ENCODE results near the gene STK4.
"Not testable (repeated sequence)": the region's sequence is repeated elsewhere in the genome, so short reads cannot be mapped to it uniquely, and the experiment has no call there.

Gene STK4

DNA sequence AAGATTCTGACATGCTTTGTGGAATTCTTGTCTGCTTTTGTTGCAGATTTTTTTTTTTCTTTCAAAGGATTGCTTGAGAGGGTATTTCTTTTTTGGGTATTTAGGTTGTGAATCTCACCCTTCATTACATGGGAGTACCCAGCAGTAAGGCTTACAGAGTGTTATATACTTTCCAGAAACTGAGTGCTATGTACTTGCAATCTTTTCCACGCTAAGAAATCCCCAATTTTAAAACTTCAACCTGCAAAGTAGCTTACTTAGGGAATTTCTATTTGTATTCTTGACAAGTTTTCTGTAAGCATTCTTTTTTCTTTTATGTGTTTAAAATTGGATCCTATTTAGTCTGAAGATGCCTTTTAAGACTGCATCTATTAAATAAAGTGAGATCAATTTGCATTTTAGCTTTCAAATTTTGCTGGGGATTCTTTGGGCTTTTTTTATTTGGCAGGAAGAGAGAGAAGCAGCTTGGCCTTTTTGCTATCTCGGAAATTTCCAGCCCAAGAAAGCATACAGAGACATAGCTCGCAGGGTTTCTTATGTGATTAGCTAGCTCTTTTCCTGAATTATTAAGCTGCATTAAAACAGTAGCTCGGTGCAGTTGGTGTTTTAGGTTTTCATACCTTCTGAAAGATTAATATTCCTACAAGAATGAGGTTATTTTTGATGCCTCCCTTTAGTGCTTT, 92.0 kb downstream of the STK4 start:
- no peak for DNase-seq

DNA sequence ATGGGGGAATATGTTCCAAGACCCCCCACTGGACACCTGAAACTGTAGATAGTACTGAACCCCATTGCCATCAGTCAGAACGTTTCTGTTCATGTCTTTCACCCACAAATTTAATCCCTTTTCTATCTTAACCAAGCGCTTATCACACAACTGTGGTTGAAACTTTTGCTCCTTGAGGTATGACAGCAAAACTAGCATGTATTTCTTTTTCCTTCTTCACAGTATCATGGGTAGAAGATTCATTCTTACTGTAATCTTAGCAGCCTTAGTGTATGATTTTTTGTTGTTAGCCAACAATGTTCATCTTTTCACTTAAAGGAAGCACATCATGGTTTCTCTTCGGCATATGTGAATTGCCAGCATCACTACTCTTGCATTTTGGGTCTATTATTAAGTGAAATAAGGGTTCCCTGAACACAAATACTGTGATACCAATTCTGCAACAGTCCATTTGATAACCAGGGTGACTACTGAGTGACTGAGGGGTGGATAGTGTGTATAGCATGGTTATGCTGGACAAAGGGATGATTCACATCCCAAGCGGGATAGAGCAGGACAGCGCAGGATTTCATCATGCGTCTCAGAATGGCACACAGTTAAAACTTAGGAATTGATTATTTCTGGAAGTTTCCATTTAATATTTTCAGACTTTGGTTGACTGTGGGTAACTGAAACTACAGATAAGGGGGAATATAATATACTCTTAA, 92.9 kb downstream of the STK4 start:
- DNase-seq, result no peak

DNA sequence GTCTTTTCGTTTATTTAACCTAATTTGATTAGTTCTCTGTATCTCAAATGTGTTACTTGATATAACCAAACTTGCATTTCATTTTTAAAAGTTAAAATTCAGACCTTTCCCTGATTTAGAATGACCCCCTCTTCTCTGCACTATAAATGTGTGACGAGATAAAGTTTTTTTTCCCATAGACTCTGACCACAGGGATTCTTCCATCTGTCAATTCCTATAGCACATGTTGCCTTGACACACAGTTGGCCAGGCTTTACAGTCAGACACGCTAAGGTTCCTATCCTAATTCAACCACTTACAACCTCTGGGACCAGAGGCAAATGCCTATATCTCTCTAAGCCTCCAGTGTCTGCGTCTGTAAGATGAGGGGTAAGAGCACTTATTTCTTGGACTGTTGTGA, 94.0 kb downstream of the STK4 start:
- no peak for DNase-seq

DNA sequence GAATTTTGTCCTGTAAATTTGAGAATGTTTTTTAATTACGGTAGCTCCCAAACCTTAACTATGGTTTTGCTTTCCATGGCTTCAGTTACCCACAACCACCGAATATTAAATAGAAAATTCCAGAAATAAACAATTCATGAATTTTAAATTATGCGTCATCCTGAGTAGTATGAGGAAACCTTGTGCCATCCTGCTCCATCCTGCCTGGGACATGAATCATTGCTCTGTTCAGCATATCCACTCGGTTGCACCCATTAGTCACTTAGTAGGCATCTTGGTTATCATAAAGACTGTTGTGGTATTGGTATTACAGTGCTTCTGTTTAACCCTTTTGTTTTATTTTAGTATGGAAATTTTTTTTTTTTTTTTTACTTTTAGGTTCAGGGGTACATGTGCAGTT, 94.9 kb downstream of the STK4 start:
- no peak for DNase-seq

DNA sequence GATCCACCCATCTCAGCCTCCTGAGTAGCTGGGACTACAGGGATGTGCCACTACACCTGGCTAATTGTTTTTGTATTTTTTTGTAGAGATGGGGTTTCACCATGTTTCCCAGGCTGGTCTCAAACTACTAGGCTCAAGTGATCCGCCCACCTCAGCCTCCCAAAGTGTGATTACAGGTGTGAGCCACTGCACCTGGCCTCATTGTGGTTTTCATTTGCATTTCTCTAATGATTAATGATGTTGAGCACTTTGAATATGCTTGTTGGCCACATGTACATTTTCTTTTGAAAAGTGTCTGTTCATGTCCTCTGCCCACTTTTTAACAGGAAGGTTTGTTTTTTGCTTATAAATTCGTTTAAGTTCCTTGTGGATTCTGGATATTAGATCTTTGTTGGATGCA, 96.8 kb downstream of the STK4 start:
- DNase-seq, result not testable (repeated sequence)

DNA sequence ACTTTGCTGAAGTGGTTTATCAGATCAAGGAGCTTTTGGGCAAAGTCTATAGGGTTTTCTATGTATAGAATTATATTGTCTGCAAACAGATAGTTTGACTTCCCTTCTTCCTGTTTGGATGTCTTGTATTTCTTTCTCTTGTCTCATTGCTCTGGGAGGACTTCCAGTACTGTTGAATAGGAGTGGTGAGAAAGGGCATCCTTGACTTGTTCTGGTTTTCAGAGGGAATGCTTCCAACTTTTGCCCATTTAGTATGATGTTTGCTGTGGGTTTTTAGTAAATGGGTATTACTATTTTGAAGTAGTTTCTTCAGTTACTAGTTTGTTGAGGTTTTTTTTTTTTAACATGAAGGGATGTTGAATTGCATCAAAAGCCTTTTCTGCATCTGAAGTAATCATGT, 98.5 kb downstream of the STK4 start:
- DNase-seq, result no peak

DNA sequence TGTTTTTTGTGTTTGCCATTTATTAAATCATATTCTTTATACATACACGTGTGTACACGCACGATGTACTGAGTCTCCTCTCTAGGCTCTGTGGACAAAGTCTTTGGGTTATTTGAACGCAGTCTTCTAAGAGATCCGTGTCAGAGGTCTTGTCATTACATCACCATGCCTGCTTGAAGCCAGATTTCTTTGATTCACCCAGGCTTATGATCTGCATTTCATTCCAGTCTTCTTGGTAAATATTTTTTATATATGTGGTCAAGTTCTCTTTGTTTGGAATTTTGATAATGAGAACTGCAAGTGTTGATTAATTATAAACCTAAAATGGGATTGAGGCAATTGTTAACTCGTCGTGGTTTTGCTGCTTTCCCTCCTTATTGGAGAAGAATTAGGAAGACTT, 100.1 kb downstream of the STK4 start:
- no peak for DNase-seq

DNA sequence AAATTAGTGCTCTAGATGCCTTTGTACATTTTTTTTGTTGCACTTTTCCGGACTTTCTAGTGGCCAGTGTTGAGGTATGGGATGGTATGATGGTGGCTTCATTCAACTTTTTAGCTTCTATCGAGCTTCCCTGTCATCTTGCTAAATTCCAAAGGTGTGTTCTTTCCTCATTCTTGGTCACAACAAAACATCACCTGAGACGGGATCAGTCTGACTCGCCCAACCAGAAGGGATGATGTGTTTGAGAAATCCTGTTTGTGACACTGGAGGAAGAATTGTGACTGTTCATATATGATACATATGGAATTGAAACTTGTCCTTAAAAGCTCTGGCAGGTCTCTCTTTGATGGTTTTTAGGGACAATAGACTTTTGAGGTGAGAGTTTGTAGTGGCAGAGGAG, 100.8 kb downstream of the STK4 start:
- DNase-seq, result no peak

DNA sequence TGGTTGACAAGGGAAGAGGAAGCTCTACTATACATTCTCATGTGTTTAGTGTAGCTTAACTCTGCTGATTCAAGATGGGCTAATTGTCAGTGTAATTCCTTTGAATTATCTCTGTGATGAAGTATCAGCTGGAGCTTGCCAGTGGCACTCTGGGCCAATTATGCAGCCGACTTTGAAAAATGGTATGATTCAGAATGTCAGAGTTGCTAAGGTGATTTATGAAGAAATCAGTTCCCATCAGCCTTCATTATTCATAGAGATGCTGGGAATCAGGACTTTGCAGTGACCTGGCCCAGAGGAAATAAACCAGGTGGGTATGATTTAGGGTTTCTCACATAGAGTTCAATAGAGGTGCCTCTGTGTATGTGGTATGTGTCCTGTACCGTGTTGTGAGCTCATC, 101.2 kb downstream of the STK4 start:
- no peak for DNase-seq

DNA sequence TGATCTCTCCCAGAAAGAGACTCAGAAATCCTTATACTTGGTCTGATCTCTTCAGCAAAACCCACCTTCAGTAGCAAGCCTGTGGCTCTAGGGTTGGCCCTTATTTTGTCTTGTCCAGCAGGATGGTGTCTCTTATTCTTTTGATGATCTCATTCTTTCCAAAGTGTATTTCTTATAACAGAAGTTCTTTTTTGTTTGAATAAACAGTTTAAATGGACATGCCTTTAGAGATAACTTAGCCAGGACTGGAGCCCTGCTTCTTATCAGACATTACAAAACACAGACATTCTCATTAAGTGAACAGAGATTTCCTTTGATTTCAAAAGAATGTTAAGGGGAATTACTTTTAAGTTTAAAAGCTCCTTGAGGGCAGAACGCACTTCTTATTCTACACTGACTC, 102.9 kb downstream of the STK4 start:
- no peak for DNase-seq

DNA sequence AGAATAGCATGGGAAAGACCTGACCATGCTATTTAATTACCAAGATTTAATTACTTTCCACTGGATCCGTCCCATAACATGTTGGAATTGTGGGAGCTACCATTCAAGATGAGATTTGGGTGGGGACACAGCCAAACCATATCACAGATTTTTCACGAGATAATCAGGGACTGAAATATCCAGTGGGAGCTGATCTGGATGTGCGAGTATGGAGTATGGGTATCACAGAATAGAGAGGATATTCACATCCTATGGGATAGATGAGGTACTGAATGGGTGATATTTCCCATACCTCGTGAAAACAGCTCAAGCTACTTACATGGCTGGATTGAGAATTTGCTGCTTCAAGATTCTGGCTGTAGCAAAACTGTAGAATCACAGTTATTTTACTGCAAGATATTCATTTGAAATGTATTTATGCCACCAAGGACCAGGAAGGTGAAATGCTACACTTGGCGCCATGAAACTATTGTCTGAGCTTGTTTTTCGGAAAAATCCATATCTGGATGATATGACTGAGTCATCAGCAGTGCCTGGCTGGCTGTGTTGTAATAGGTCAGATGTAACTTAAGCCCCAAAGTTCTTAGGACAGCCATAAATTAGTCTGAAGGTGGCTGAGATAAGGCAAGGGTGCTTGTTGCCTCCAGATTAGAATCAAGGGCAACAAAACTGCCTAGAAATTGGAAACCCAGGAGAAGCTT, 104.8 kb downstream of the STK4 start:
- DNase-seq, result peak in 1 of 2 donors; percentile 30

DNA sequence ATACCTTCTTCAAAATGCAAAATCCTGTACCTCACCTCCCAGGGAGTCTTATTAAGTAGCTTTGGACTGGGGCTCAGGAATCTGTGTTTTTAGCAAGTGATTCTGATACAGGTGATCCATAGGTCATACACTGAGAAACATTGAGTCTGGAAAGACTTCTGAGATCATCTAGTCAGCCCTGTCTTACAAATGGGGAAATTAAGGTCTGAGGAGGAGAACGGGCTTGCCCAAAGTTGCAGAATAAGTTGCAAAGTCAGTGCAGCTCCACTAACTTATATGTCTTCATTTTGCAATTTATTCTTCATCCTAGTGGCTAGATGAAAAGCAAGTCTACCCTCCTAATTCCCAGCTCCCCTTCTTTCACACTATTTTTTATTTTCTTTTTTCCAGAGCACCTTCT, 105.8 kb downstream of the STK4 start:
- peak; percentile 15 to 79 for DNase-seq

DNA sequence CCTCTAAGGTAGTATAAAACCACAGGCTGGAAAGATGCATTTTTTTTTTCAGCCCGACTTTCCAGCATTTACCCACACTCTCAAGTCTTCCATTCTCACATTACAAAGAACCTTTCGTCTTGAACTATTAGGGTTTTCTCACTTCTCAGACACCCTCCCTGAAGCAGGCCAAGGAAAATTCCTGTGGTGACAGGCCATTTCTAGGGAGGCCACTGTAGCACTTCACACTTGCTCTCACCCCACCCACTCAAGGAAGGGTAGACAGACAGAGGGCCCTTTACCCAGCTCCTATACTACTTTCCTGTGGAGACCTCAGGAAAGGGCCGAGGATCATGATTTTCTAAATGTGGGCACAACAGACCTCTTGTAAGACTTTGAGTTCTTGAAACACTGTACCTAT, 106.9 kb downstream of the STK4 start:
- DNase-seq, result no peak

DNA sequence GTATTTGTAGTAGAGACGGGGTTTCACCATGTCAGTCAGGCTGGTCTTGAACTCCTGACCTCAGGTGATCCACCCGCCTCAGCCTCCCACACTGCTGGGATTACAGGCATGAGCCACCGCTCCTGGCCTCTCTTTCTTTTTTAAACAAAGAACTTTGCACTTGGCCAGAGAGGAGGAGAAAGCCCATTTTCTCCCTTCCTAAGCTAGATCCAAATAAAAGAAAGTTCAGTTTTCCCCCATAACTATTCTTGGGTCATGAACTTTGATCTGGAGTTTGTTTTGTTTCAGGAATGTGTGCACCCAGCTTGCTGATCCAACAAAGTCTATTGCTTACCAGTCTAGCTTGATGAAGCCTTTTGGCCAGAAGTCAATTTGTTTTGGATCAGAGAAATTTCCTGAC, 111.2 kb downstream of the STK4 start:
- no peak for DNase-seq

DNA sequence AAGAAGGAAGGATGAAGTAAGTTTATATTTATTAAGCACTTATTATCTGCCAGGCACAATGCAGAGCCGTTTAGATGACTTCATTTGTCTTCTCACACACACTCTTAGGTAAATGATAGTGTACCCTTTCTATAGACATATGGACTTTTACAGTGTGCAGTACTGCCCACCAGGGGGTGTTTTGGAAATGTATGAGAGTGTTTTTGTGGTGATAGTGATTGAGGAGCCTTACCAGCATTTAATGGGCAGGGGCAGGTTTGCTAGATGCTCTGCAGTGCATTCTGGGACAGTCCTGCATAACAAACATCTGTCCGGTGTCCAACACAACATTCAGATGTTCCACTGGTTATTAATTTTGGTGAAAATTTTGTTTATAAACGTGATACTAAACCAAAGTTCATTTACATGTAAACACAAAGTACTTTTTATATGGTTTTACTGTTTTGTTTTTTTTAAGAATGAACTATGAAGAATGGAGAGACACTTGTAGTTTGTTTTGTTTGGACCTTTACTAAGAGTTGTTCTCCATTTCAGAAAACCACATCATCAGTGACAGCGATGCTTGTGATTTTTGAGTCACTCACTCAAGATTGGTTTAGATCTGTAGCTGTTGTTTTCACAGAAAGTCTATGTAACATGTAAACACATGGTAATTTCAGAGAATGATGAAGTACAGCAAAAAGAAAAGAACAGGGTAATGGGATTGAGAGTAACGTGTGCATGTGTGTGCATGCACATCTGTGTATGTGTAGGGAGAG, 114.7 kb downstream of the STK4 start:
- peak; percentile 25 to 43 for DNase-seq

DNA sequence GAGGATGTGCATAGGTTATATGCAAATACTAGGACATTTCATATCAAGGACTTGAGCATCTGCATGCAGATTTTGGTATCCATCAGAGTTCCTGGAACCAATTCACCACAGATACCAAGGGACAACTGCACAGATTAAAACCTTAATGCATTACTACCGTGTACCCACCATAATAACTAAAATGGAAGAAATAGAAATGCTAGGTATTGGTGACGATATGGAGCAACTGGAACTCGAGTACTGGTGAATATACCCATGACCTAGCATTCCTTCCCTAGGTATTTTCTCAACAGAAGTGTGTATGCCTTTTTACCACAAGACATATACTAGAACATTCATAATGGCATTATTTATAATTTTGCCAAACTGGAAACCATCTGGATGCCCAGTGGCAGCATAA, 116.2 kb downstream of the STK4 start:
- no peak for DNase-seq

DNA sequence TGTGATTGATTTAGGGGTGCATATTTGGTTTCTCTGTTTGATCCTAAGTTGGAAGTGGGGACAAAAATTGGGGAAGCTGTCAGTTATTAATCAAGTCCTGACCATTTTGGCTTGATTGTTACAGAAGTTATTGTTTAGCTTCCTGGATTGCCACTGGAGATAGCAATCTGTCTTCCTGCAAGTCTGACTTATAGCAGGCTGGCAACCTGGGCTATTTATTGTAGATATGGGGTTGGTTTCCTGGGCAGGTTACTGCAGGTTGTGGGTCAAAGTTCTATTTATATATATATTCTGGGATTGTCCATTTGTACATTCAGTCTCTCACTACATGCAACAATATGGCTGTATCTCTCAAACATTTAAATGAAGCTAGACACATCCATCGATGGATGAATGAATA, 116.8 kb downstream of the STK4 start:
- DNase-seq, result no peak

DNA sequence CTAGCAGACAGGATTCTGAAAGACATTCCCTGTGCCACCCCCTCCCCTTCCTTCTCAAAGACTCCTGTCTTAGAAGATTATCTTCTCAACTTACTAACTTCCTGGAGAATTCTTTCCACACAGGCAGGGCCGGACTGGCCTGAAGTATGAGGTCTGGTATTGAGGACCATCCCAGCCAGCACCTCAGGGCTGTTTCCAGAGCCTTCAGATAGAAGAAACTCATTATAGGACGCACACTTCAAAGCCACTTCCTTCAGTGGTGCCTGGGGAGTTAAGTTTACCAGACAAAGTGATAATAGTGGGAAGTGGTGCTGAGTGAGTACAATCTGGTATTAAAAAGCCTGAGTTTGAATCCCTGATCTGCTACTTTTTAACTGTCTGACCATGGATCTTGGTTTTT, 119.0 kb downstream of the STK4 start:
- DNase-seq, result no peak

DNA sequence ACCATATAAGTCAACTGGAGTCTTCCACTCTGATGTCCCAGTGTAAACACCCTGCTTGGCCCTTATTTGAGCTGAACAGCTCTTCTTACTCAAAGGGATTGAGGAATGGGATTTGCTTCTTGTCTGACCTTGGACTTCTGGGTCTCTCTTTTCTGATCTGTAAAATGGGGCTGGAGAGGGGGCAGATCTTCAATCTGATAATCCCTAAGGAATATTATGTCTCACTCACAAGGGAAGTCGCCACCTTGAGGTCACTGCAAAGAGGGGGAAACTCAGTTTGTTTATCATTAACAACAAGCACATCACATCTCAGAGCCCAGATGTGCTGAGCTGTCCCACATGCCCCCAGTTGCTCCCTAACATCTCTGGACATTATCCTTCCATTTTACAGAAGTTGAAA, 119.6 kb downstream of the STK4 start:
- no peak for DNase-seq

DNA sequence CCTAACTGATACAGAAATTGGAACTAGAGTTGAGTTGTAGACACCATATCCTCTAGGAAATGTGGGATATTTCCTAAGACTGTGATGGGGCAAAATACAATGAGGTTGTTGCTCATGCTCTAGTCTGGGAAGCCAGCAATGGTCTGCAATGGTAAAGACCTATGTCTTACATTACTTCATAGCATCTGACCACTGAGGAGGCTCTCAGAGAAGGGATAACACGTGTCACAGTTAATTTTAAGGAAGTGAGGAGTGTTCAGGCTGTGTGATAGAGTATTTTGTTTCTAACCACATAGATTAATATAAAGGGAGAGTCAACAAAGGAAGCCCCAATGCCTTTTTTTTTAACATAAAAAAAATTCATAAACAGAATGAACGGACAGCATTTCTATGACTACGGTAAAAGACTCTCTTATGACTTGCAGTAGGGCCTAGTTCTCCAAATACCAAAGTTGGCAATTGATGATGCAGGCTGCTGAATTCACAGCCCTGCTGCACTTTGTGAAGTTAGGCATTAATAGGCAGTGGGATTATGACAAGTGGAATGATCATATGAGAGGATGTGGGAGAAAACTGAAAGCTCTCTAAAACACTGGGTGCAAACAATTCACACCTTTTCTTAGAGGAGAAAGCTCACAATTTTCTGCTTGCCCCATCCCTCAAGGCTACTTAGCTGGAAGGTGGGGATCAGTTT, 120.9 kb downstream of the STK4 start:
- peak; percentile 48 to 86 for DNase-seq

DNA sequence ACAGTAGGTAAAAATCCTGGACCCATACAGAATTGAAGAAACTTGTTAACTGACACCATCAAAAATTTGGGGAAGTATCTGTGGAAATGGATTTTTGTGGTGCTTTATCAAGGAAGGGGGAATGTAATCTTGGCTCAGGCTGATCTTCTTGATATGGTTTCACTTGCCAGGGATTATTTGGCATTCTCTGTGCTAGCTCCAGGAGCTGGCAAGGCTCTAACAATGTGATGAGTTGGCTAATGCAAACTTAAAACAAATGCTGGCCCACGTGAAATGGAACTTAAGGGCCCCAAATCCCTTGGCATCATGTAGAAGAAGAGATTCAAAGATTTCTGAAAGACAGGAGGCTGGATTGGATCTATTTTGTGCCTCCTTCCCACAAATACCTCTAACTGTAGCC, 121.5 kb downstream of the STK4 start:
- DNase-seq, result no peak

DNA sequence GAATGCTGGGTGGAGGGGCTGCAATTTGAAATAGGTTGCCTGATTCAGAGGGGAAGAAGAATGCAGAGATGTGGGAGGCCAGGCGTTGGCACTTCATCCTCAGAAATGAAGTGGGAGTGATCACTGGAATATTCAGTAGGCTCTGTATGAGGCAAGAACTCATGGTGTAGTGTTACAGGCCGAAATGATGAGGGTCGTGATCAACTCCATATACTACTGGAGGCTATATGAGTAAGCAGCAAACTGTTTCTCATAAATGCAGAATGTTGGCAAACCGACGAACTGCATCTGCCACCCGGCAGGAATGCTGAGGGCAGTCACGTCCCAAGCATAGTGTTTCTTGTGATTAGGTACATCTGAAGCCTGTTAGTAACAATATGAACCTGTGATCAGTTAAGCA, 121.9 kb downstream of the STK4 start:
- DNase-seq, result no peak

DNA sequence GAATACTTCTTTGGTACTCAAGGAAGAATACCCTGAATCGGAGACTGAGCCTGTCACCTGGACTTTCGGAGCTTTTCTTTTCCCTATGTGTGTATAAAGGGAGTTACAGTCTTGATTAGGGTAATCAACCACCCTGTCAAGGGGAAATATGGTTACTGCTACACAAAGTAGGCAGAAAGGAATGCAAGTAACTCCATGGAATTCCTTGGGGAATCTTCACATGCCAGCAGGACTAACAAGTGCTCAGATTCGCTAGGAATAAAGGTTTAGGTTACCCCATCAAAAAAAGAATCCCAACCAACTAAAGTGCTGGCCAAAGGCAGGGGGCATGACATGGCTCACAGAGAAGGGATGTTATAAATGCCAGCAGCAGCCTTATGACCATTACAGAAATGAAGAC, 124.2 kb downstream of the STK4 start:
- no peak for DNase-seq

Data from inflammatory macrophage treated with lipopolysaccharide for 1 hour (primary cell).